HEK293 (cell line): ENCODE measurements around the gene CORO1C.

Source experiments
- CTCF ChIP-seq: fragments of 450-650 bp; formaldehyde crosslinking; IDR thresholded peaks from 2 replicates; pipeline ENCODE4 v1.5.1; 2016; ENCODE audit warnings: missing biosample characterization, missing genetic modification characterization
- FEZF1 ChIP-seq: fragments of 450-650 bp; formaldehyde crosslinking; IDR thresholded peaks from 2 replicates; pipeline ENCODE4 v1.5.1; 2016; ENCODE audit warnings: missing biosample characterization, missing genetic modification characterization
- HOXA7 ChIP-seq: sonication (generic); formaldehyde crosslinking; IDR thresholded peaks from 2 replicates; pipeline ENCODE4 v1.8.1; 2022; ENCODE audit warnings: missing genetic modification reagents, borderline replicate concordance
- WT1 ChIP-seq: fragments of 450-650 bp; formaldehyde crosslinking; IDR thresholded peaks from 2 replicates; pipeline ENCODE4 v1.5.1; 2016; ENCODE audit warnings: missing biosample characterization, missing genetic modification characterization
- ZBTB17 ChIP-seq: fragments of 450-650 bp; formaldehyde crosslinking; IDR thresholded peaks from 2 replicates; pipeline ENCODE4 v1.5.1; 2016; ENCODE audit warnings: missing biosample characterization, missing genetic modification characterization
- ZNF239 ChIP-seq: fragments of 450-650 bp; formaldehyde crosslinking; IDR thresholded peaks from 2 replicates; pipeline ENCODE4 v1.5.1; 2016; ENCODE audit warnings: missing biosample characterization, missing genetic modification characterization
- ZNF600 ChIP-seq: fragments of 450-650 bp; formaldehyde crosslinking; IDR thresholded peaks from 2 replicates; pipeline ENCODE4 v1.5.1; 2016; ENCODE audit warnings: missing biosample characterization, missing genetic modification characterization

GRCh38 chr12:108765289-108765764 lies 34.0 kb upstream of the CORO1C start:
- TF ChIP-seq CTCF (tag by site-specific recombination) (no peak), ZNF600 (tag by site-specific recombination) (no peak), ZNF239 (no peak), ZBTB17 (tag by site-specific recombination) (no peak), WT1 (tag by site-specific recombination) (no peak), FEZF1 (no peak), HOXA7 (CRISPR knock-in tag) (no peak)
